NB4 (cell line): Measurements from ENCODE around the gene PRRG2.

Experiments
- POLR2A ChIP-seq: IDR thresholded peaks from 2 replicates; pipeline ENCODE4 v1.6.1; 2011; ENCODE audit warnings: mild to moderate bottlenecking; ENCODE audit not compliant: insufficient read length; ENCODE audit errors: extremely low read depth
- TF ChIP-seq, protein P1 (sequence below): IDR thresholded peaks from one replicate; pipeline ENCODE4 v1.5.1; 2012; ENCODE audit warnings: low read depth, low read length

DNA sequence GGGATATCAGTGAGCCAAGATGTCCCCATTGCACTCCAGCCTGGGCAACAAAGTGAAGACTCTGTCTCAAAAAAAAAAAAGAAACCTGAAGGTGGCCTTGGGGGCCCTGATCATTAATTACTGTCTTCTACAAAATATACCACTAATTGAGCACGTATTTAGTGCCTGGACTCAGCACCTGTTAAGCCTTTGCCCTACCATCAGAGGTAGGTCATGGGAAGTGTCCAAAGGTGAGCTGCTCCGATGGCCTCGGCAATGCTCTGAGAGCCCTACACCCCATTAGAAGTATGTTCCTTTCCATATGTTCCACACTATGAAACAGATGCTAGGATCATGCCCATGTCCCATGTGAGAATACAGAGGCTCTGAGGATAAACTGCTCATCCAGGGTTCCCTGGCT lies 21.7 kb upstream of the PRRG2 start:
- TF ChIP-seq, protein P1, sequence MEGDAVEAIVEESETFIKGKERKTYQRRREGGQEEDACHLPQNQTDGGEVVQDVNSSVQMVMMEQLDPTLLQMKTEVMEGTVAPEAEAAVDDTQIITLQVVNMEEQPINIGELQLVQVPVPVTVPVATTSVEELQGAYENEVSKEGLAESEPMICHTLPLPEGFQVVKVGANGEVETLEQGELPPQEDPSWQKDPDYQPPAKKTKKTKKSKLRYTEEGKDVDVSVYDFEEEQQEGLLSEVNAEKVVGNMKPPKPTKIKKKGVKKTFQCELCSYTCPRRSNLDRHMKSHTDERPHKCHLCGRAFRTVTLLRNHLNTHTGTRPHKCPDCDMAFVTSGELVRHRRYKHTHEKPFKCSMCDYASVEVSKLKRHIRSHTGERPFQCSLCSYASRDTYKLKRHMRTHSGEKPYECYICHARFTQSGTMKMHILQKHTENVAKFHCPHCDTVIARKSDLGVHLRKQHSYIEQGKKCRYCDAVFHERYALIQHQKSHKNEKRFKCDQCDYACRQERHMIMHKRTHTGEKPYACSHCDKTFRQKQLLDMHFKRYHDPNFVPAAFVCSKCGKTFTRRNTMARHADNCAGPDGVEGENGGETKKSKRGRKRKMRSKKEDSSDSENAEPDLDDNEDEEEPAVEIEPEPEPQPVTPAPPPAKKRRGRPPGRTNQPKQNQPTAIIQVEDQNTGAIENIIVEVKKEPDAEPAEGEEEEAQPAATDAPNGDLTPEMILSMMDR, result no peak
- no peak for TF ChIP-seq POLR2A
